SK-N-DZ (cell line): ENCODE data around the gene CYP2D6.

Experiments
- DNase-seq: peaks from one replicate; pipeline ENCODE4 v3.0.0-alpha.2; 2015; ENCODE audit warnings: low spot score

CYP2D6 gene

GRCh38 chr22:42084874-42085273, 45.7 kb downstream of the CYP2D6 start:
- no peak for DNase-seq

GRCh38 chr22:42083119-42083518, 47.5 kb downstream of the CYP2D6 start:
- no peak for DNase-seq

DNA sequence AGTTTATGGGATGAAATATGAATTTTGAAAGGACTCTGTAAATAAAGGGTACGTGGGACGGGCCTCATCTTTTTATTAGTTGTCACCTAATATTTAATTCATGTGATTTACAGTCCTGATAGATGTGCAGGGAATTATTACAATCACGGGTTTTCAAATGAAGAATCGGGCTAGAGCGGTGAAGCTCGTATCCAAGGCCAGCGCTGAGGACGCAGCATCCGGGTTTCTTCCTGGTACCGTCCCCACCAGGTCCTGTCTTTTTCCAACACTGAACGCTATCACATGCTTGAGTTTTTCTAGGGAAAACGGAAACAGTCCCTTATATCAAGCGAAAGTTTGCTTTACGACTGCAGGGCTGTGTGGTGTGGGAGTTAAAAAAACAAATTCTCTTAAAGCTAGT, 50.3 kb downstream of the CYP2D6 start:
- no peak for DNase-seq

GRCh38 chr22:42079319-42080251, 51.0 kb downstream of the CYP2D6 start, which contains the start of gene SMDT1:
Gene SMDT1, plus strand, starts transcription at chr22:42079700. Its CDS starts 69 bp downstream, at chr22:42079769.
- peak; percentile 99 for DNase-seq

GRCh38 chr22:42078469-42079318, 51.9 kb downstream of the CYP2D6 start:
- no peak for DNase-seq

DNA sequence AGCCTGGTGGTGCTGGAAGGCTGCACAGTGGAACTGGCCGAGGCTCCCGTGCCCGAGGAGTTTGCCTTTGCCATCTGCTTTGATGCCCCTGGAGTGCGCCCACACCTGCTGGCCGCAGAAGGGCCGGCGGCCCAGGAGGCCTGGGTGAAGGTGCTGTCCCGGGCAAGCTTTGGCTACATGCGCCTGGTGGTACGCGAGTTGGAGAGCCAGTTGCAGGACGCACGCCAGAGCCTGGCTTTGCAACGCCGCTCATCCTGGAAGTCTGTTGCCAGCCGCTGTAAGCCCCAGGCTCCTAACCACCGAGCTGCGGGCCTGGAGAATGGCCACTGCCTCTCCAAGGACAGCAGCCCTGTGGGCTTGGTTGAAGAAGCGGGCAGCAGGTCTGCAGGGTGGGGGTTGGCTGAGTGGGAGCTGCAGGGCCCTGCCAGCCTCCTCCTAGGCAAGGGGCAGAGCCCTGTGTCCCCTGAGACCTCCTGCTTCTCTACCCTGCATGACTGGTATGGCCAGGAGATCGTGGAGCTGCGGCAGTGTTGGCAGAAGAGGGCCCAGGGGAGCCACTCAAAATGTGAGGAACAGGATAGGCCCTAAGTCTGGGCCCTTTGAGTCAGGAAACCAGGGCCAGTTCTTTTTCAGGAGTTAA, 53.0 kb downstream of the CYP2D6 start:
- DNase-seq: no peak

- DNase-seq: no peak
These were observed 53.7 kb downstream of the CYP2D6 start for GRCh38 chr22:42076764-42077485.
